ENCODE measurements around the gene MLLT10.

The MLLT10 gene

DNA sequence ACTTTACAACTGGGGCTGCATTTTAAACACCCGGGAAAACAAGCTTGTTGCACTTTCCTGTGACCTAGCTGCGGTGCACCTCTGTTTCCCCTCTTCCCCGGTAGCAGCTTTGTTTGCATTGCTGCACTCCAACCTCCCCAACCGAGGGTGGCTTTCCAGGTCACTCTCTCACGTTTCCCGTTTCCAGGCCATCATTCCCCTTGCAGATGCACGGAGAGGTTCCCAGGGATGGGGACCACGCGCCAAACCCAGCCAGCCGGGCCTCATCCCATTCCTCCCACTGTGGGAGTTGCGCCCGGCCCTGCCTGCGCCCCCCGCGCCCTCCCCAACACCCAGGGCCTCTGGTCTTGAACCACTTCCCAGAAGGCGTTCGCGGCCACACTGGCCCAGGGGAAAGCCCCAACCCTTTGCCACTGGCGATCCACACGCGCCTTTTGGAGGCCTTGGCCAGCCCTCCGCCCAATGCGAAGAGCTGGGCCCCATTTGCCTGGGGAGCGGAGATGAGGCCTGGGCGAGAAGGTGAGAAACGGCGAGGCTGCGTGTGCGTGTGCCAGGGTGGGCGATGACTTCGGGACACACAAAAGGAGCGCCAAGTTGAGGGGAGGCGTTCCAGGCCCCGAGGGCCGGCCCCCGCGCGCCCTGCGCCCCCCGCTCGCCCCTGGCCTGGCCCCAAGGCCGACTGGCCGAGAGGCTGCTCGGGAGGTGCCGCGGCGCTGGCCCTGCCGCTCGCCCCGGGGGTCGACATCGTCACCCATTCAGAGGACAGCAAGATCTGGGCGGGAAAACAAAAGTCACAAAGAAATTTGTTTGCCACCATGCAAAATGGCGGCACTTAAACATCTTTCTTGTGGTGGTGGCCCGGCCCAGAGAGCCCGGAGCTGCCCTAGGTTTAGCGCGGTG is 24.4 kb upstream of the MLLT10 start:
- Histone ChIP-seq H3K56ac (ENCODE audit: low read length) (peak overlapping the region; percentile 96), H2BK5ac (ENCODE audit: low read length) (peak overlapping the region; percentile 95), H2BK15ac (replicated peaks; ENCODE audit: low read depth) (peak overlapping the region; percentile 10), H3K36me3 (ENCODE audit: control insufficient read depth, insufficient read depth, low read length) (no peaks in the 10 kb centered on the region), H4K5ac (ENCODE audit: low read length) (peak overlapping the region; percentile 90), H3K79me2 (ENCODE audit: control insufficient read depth, insufficient read depth, low read length) (peaks cover 3% of the 10 kb centered on the region), H2AK5ac (ENCODE audit: low read length) (peak overlapping the region; percentile 40), H3K4me1 (ENCODE audit: control insufficient read depth, low read depth, low read length) (peaks cover 25% of the 10 kb centered on the region), H3K79me1 (ENCODE audit: low read length) (no peaks in the 10 kb centered on the region), H3K4me2 (ENCODE audit: low read length) (peak overlapping the region; percentile 39), H4K8ac (ENCODE audit: low read depth, low read length) (no peak overlapping the region), H3K9ac (ENCODE audit: low read length) (peak overlapping the region; percentile 90), H3K27me3 (ENCODE audit: insufficient read depth, low read length, poor library complexity) (no peaks in the 10 kb centered on the region), H3K18ac (ENCODE audit: low read length) (peak overlapping the region; percentile 100), H3K4me3 (ENCODE audit: low read length) (no peak overlapping the region), H2BK120ac (ENCODE audit: low read depth, low read length) (peak overlapping the region; percentile 98), H3K23ac (ENCODE audit: low read length) (peak overlapping the region; percentile 7), H3K27ac (ENCODE audit: low read depth, low read length) (peak overlapping the region; percentile 98), H3K4ac (ENCODE audit: low read depth, low read length) (peak overlapping the region; percentile 85)
- DNase-seq = peak; percentile 89
- no CpG with 5 or more reads among the region's 58 CpGs for WGBS (ENCODE audit: extremely low coverage, insufficient coverage, low lambda C conversion rate)

DNA sequence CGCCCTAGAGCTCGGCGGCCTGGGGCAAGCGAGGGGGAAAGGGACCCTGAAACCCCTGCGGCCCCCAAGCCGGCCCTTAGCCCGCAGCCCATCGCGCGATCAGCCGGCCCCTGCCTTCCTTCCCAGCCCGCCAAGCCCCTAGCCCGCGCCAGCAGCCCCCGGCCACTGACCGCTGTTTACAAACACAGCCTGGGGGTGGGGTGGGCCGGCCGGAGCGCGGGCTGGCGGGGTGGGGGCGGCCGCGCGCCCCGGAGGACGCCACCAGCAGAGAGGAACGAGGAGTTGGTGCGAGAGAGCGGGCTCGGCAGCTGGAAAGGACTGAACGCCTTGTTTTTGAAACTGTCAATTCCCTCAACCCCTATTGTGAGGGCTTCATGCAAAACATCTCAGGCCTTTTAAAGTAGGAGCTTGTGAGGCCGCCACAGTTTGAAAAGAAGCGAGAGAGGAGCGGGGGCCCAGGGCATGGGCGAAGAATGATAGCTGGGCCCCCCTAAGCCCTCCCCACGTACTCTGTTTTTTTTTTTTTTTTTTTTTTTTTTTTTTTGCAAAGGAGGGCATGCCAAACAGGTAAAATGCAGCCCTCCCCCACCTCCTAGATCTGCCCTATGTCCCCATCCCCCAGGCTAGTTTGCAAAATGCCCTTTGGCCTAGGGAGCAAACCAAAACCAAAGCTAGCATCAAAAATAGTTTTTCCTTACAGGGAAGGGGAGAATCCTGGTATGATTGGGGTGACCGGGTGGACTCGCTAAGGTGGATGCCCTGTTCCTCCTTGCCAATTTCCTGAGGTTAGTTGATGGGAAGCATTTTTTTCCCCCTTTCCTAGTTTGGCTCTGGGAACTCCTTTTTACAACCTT is 23.6 kb upstream of the MLLT10 start:
- Histone ChIP-seq H2BK5ac (ENCODE audit: low read length) (peak overlapping the region; percentile 99), H3K18ac (ENCODE audit: low read length) (peak overlapping the region; percentile 100), H2AK5ac (ENCODE audit: low read length) (no peak overlapping the region), H3K36me3 (ENCODE audit: control insufficient read depth, insufficient read depth, low read length) (no peaks in the 10 kb centered on the region), H3K79me2 (ENCODE audit: control insufficient read depth, insufficient read depth, low read length) (peaks cover 8% of the 10 kb centered on the region), H3K79me1 (ENCODE audit: low read length) (no peaks in the 10 kb centered on the region), H4K5ac (ENCODE audit: low read length) (peak overlapping the region; percentile 98), H3K27me3 (ENCODE audit: insufficient read depth, low read length, poor library complexity) (no peaks in the 10 kb centered on the region), H3K27ac (ENCODE audit: low read depth, low read length) (peak overlapping the region; percentile 98), H3K4me2 (ENCODE audit: low read length) (peak overlapping the region; percentile 42), H3K23ac (ENCODE audit: low read length) (no peak overlapping the region), H3K4me3 (ENCODE audit: low read length) (no peak overlapping the region), H3K4me1 (ENCODE audit: control insufficient read depth, low read depth, low read length) (peaks cover 25% of the 10 kb centered on the region), H3K4ac (ENCODE audit: low read depth, low read length) (peak overlapping the region; percentile 90), H3K56ac (ENCODE audit: low read length) (peak overlapping the region; percentile 96), H4K8ac (ENCODE audit: low read depth, low read length) (no peak overlapping the region), H2BK120ac (ENCODE audit: low read depth, low read length) (peak overlapping the region; percentile 76), H2BK15ac (replicated peaks; ENCODE audit: low read depth) (peak overlapping the region; percentile 10), H3K9ac (ENCODE audit: low read length) (peak overlapping the region; percentile 90)
- no CpG with 5 or more reads among the region's 39 CpGs for WGBS (ENCODE audit: extremely low coverage, insufficient coverage, low lambda C conversion rate)
- peak; percentile 91 for DNase-seq

DNA sequence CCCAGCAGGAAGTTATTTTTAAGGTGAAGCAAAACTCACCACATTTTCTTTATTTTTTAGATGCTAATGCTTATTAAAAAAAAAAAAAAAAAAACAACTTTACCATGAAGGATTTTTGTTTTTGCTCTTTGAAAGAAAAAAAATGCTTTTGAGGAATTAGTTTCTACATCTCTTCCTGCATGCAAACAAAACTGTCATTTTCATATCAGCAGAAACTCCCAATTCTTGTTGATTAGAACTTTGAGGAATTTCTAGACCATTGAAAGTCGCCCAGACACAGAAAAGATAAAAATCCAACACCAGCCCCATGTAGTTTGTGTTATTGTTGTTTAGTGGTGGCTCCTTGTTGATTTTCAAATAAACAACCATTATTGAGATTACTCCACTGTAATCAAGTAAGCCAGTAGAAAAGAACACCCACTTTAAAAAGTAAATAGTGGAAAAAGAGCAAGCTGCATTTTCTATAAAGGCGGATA is 22.9 kb upstream of the MLLT10 start:
- no peak overlapping the region for H4K8ac ChIP-seq (ENCODE audit: low read depth, low read length)
- H3K4ac ChIP-seq (ENCODE audit: low read depth, low read length) = no peak overlapping the region
- no peak overlapping the region for H3K4me2 ChIP-seq (ENCODE audit: low read length)
- no peaks in the 10 kb centered on the region for H3K36me3 ChIP-seq (ENCODE audit: control insufficient read depth, insufficient read depth, low read length)
- WGBS (ENCODE audit: extremely low coverage, insufficient coverage, low lambda C conversion rate) = no CpG with 5 or more reads among the region's 2 CpGs
- H3K4me1 ChIP-seq (ENCODE audit: control insufficient read depth, low read depth, low read length) = peaks cover 18% of the 10 kb centered on the region
- H4K5ac ChIP-seq (ENCODE audit: low read length) = peak overlapping the region; percentile 98
- H2BK15ac ChIP-seq (replicated peaks; ENCODE audit: low read depth) = no peak overlapping the region
- no peak overlapping the region for H3K23ac ChIP-seq (ENCODE audit: low read length)
- no peaks in the 10 kb centered on the region for H3K27me3 ChIP-seq (ENCODE audit: insufficient read depth, low read length, poor library complexity)
- DNase-seq = peak; percentile 69
- no peaks in the 10 kb centered on the region for H3K79me1 ChIP-seq (ENCODE audit: low read length)
- H3K4me3 ChIP-seq (ENCODE audit: low read length) = no peak overlapping the region
- H3K56ac ChIP-seq (ENCODE audit: low read length) = peak overlapping the region; percentile 96
- H2BK5ac ChIP-seq (ENCODE audit: low read length) = peak overlapping the region; percentile 99
- H3K9ac ChIP-seq (ENCODE audit: low read length) = peak overlapping the region; percentile 90
- H2BK120ac ChIP-seq (ENCODE audit: low read depth, low read length) = peak overlapping the region; percentile 76
- H3K27ac ChIP-seq (ENCODE audit: low read depth, low read length) = peak overlapping the region; percentile 98
- H2AK5ac ChIP-seq (ENCODE audit: low read length) = no peak overlapping the region
- H3K79me2 ChIP-seq (ENCODE audit: control insufficient read depth, insufficient read depth, low read length) = peaks cover 10% of the 10 kb centered on the region
- H3K18ac ChIP-seq (ENCODE audit: low read length) = peak overlapping the region; percentile 100

DNA sequence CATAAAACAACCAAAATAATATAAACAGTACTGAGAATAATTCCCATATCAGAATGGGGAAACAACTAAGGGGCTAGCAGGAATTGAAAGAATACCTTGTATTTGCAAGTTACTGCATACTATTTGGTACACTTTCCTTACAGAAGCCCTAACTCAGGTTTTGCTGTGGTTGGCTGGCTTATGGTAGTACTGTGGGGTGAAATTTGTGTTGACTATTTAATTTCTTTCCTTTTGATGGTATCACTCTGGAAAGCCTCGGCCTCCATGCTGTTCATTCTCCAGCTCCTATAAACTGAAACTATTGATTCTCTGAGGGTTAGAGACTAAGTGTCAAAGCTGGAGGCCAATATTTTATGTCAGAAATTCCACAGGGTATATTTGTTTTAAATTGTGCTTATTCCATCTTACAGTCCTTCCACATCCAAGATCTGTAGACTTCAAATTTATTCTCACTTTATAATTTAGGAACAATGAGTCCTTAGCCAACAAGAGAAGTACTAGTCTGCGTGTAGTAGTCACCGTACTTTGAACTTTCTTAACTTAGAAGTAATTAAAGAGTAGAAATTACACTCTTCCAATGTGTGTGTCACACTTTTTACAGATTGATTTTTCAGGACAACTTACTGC is 22.0 kb upstream of the MLLT10 start:
- Histone ChIP-seq H3K79me2 (ENCODE audit: control insufficient read depth, insufficient read depth, low read length) (peaks cover 15% of the 10 kb centered on the region), H3K27me3 (ENCODE audit: insufficient read depth, low read length, poor library complexity) (no peaks in the 10 kb centered on the region), H3K79me1 (ENCODE audit: low read length) (no peaks in the 10 kb centered on the region), H2BK15ac (replicated peaks; ENCODE audit: low read depth) (peak overlapping the region; percentile 77), H3K27ac (ENCODE audit: low read depth, low read length) (no peak overlapping the region), H3K18ac (ENCODE audit: low read length) (peak overlapping the region; percentile 72), H3K56ac (ENCODE audit: low read length) (peak overlapping the region; percentile 42), H2BK5ac (ENCODE audit: low read length) (peak overlapping the region; percentile 44), H3K36me3 (ENCODE audit: control insufficient read depth, insufficient read depth, low read length) (no peaks in the 10 kb centered on the region), H4K5ac (ENCODE audit: low read length) (no peak overlapping the region), H2AK5ac (ENCODE audit: low read length) (no peak overlapping the region), H3K4me1 (ENCODE audit: control insufficient read depth, low read depth, low read length) (peaks cover 11% of the 10 kb centered on the region), H3K4me3 (ENCODE audit: low read length) (no peak overlapping the region), H3K23ac (ENCODE audit: low read length) (no peak overlapping the region), H3K9ac (ENCODE audit: low read length) (peak overlapping the region; percentile 12), H4K8ac (ENCODE audit: low read depth, low read length) (no peak overlapping the region), H2BK120ac (ENCODE audit: low read depth, low read length) (no peak overlapping the region), H3K4ac (ENCODE audit: low read depth, low read length) (no peak overlapping the region), H3K4me2 (ENCODE audit: low read length) (no peak overlapping the region)
- DNase-seq = no peak
- WGBS (ENCODE audit: extremely low coverage, insufficient coverage, low lambda C conversion rate) = no CpG with 5 or more reads among the region's 3 CpGs

DNA sequence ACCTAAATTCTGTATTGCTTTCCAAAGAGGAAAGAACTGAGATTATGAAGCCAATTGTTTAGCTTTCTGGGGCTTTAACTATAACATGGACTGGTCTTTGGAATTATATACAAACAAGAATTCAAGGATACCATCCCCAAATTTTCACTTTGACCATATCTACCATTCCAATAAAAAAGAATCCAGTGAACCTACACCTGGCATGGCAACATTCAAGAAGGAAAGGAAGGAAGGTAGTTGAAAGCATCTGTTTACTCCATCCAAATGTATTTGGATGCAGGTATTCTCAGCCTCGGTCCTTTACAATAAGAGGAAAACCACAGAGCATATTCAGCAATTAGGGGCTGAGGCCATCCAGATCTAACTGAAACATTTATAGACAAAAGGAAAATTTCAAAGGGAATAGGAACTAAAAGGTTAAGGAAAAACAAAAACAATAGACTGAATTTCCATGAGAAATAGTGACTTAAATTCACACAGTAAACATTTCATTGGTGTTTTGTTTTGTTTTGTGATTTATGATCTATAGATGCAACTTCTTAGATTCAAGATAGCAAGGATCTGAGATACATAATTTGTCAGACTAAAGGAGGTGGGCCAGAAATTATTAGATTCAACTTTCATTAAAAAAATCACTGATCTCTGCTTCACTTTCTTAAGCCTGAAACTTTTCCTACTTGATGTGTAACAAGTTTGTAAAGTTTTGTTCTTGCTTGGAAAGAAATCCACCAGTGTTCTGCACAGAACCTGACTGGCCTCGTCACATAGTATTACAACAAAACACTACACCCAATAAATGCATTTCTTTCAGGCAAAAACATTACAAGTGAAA is 21.2 kb upstream of the MLLT10 start:
- Histone ChIP-seq H3K4me1 (ENCODE audit: control insufficient read depth, low read depth, low read length) (peaks cover 5% of the 10 kb centered on the region), H3K79me1 (ENCODE audit: low read length) (no peaks in the 10 kb centered on the region), H3K18ac (ENCODE audit: low read length) (no peak overlapping the region), H2BK5ac (ENCODE audit: low read length) (no peak overlapping the region), H2BK15ac (replicated peaks; ENCODE audit: low read depth) (peak overlapping the region; percentile 99), H3K4me2 (ENCODE audit: low read length) (no peak overlapping the region), H3K27me3 (ENCODE audit: insufficient read depth, low read length, poor library complexity) (no peaks in the 10 kb centered on the region), H3K27ac (ENCODE audit: low read depth, low read length) (no peak overlapping the region), H2BK120ac (ENCODE audit: low read depth, low read length) (no peak overlapping the region), H3K4ac (ENCODE audit: low read depth, low read length) (no peak overlapping the region), H4K5ac (ENCODE audit: low read length) (no peak overlapping the region), H2AK5ac (ENCODE audit: low read length) (no peak overlapping the region), H3K4me3 (ENCODE audit: low read length) (no peak overlapping the region), H3K56ac (ENCODE audit: low read length) (peak overlapping the region; percentile 39), H3K9ac (ENCODE audit: low read length) (peak overlapping the region; percentile 8), H3K23ac (ENCODE audit: low read length) (no peak overlapping the region), H3K79me2 (ENCODE audit: control insufficient read depth, insufficient read depth, low read length) (peaks cover 20% of the 10 kb centered on the region), H4K8ac (ENCODE audit: low read depth, low read length) (no peak overlapping the region), H3K36me3 (ENCODE audit: control insufficient read depth, insufficient read depth, low read length) (no peaks in the 10 kb centered on the region)
- no peak for DNase-seq
- no CpG with 5 or more reads among the region's 2 CpGs for WGBS (ENCODE audit: extremely low coverage, insufficient coverage, low lambda C conversion rate)
